A549 (cell line): ENCODE results near the gene VAV3. TPM values are rescaled to one million over a fixed set of nuclear protein-coding genes. Genes with fewer than 3 reads are reported as not detected.
"Not testable (repeated sequence)": the region's sequence is repeated elsewhere in the genome, so short reads cannot be mapped to it uniquely, and the experiment has no call there.

Experiments
- ATAC-seq, 2 experiments: fragments of 200-7000 bp in 1 of 2; fragments of >200 bp in 1 of 2; cut with Nextera tagmentation in 1 of 2; cut with Tn5 transposase in 1 of 2; 3 replicates each; pipeline versions ENCODE4 v1.8.0 to v1.9.1; 2018 to 2020; ENCODE audit warnings: mild to moderate bottlenecking in 1 of 2, moderate library complexity in 1 of 2
- CTCF ChIA-PET: fragments of 300-600 bp; sonication (Branson Sonifier 250); formaldehyde crosslinking; extraction: SDS; loops from one replicate; lab custom pipeline; 2021; ENCODE audit warnings: antibody characterized with exemption, inconsistent platforms; lab: Yijun Ruan, JAX
- POLR2A ChIA-PET: fragments of 350-600 bp; formaldehyde crosslinking; extraction: SDS; loops from one replicate; lab custom pipeline; 2021; ENCODE audit warnings: antibody characterized with exemption, inconsistent platforms; lab: Yijun Ruan, JAX
- DNase-seq, 2 experiments: peaks; one replicate each; pipeline versions ENCODE4 v3.0.0 to v3.0.0-alpha.2; 2011 to 2016; ENCODE audit warnings: low read depth in 1 of 2, low spot score in 1 of 2
- FAIRE-seq: peaks from 2 replicates; lab custom pipeline; 2011; peaks lifted over from hg19 to GRCh38; lab: Jason Lieb, UNC
- H3K27ac ChIP-seq, 2 experiments: fragments of >200 bp; sonication (Bioruptor Twin); formaldehyde crosslinking; 3 replicates each; pipeline ENCODE4 v1.5.1; 2016 to 2017
- H3K4me1 ChIP-seq: fragments of >200 bp; sonication (Bioruptor Twin); formaldehyde crosslinking; 3 replicates; pipeline ENCODE4 v1.6.1; 2016
- H3K4me2 ChIP-seq: fragments of >200 bp; sonication (Bioruptor Twin); formaldehyde crosslinking; 3 replicates; pipeline ENCODE4 v1.6.1; 2016
- H3K4me3 ChIP-seq: fragments of >200 bp; sonication (Bioruptor Twin); formaldehyde crosslinking; 3 replicates; pipeline ENCODE4 v1.5.1; 2016
- H3K9me3 ChIP-seq: fragments of >200 bp; sonication (Bioruptor Twin); formaldehyde crosslinking; 3 replicates; pipeline ENCODE4 v1.6.1; 2016
- FOSL2 ChIP-seq, 2 experiments: fragments of 450-650 bp in 1 of 2; fragments of >200 bp in 1 of 2; sonication (Bioruptor Twin) in 1 of 2; formaldehyde crosslinking; IDR thresholded peaks; 2 replicates each; pipeline versions ENCODE4 v1.5.0 to v1.6.1; 2016 to 2020; ENCODE audit warnings: mild to moderate bottlenecking in 1 of 2, moderate library complexity in 1 of 2
- HDAC2 ChIP-seq: fragments of 200-600 bp; sonication (generic); IDR thresholded peaks from 2 replicates; pipeline ENCODE4 v1.6.1; 2016
- JUN ChIP-seq, 2 experiments: fragments of >200 bp; sonication (Bioruptor Twin); formaldehyde crosslinking; IDR thresholded peaks; 2 replicates in 1 of 2; 3 replicates in 1 of 2; pipeline ENCODE4 v1.6.1; 2016 to 2017
- MAX ChIP-seq: IDR thresholded peaks from 2 replicates; pipeline ENCODE4 v1.6.1; 2012
- MYC ChIP-seq: IDR thresholded peaks from 2 replicates; pipeline ENCODE4 v1.6.1; 2012; ENCODE audit warnings: mild to moderate bottlenecking, inconsistent platforms, low read length, improper control_type of control experiment, borderline replicate concordance
- NR3C1 ChIP-seq: fragments of >200 bp; sonication (Bioruptor Twin); formaldehyde crosslinking; IDR thresholded peaks from 3 replicates; pipeline ENCODE4 v1.6.1; 2017
- PHF8 ChIP-seq: fragments of 200-600 bp; sonication (generic); IDR thresholded peaks from 2 replicates; pipeline ENCODE4 v1.6.1; 2016; ENCODE audit warnings: low read depth, mild to moderate bottlenecking, antibody characterized with exemption, moderate library complexity, borderline replicate concordance
- RAD21 ChIP-seq, 2 experiments: fragments of >200 bp in 1 of 2; sonication (Bioruptor Twin) in 1 of 2; formaldehyde crosslinking in 1 of 2; IDR thresholded peaks in 1 of 2; conservative IDR thresholded peaks in 1 of 2; 2 replicates in 1 of 2; 3 replicates in 1 of 2; pipeline ENCODE4 v1.6.1; 2012 to 2018; ENCODE audit warnings: inconsistent platforms in 1 of 2
- RFX5 ChIP-seq: fragments of 450-650 bp; IDR thresholded peaks from 2 replicates; pipeline ENCODE4 v1.7.1; 2014; ENCODE audit warnings: antibody characterized with exemption, mild to moderate bottlenecking, moderate library complexity
- SREBF2 ChIP-seq: fragments of 450-650 bp; IDR thresholded peaks from 2 replicates; pipeline ENCODE4 v1.6.1; 2014; ENCODE audit warnings: mild to moderate bottlenecking, moderate library complexity
- WGBS: methylation state at CpG from one replicate; pipeline ENCODE4 v1.1.6; 2017; ENCODE audit errors: missing lambda C conversion rate; 5-methylcytosine and 5-hydroxymethylcytosine counted together
- polyA plus RNA-seq, 4 experiments: library from polyadenylated mRNA; depleted of rRNA in 3 of 4; stranded (reverse); fragments of >200 nt; fragmentation: RNase III in 1 of 4; extraction: RNeasy Plus Mini Kit Qiagen cat#74134 plus additional on column Dnase treatment in 1 of 4; gene quantifications; 2 replicates in 3 of 4; 3 replicates in 1 of 4; pipeline ENCODE4 v1.2.3, GENCODE V29; 2011 to 2017
- TF ChIP-seq, protein P1 (sequence below): fragments of >200 bp; sonication (Bioruptor Twin); formaldehyde crosslinking; IDR thresholded peaks from 3 replicates; pipeline ENCODE4 v1.5.1; 2016
- TF ChIP-seq, protein P2 (sequence below): IDR thresholded peaks from 2 replicates; pipeline ENCODE4 v1.6.1; 2012; ENCODE audit warnings: low read depth, borderline replicate concordance

The VAV3 gene
- polyA plus RNA-seq, 2 of the 4 experiments (the other 2 are of a cell fraction): 12.8 to 22.7 TPM

GRCh38 chr1:107653765-107654164 is 311.2 kb downstream of the VAV3 start (continued):
- no peak for TF ChIP-seq SREBF2
- no peak for TF ChIP-seq PHF8
- TF ChIP-seq MAX: no peak
- TF ChIP-seq MYC: no peak
- TF ChIP-seq JUN (IDR thresholded peaks at IDR 0.05): no peak

DNA sequence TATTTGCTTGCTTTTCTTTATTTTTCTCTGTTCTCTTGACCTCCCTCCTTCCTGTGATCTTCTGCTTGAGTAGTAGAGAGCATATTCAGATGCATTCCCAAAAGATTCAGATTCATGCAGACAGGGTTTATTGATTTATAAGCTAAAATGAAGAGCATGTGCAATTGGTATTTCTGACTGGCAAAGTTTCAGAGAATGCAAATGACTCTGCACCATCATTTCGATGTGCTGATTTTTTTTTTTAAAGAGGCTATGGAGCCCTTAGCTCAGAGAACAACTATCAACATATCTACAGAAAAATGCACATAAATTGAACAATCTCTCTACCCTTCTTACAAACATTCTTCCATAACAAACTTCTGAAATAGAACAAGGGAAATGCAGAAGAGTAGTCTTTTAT is 312.0 kb downstream of the VAV3 start:
- FAIRE-seq (no peak), ATAC-seq (no peak), DNase-seq (no peak)
- no peaks in the 10 kb centered on the region for H3K9me3 ChIP-seq
- 40% methylated on average over 1 of the region's 1 CpG for WGBS
- peaks cover 28% of the 10 kb centered on the region for H3K4me1 ChIP-seq
- H3K4me3 ChIP-seq: no peak overlapping the region
- CTCF ChIA-PET: no interaction called here
- H3K27ac ChIP-seq: no peak overlapping the region
- H3K4me2 ChIP-seq: peak overlapping the region; percentile 39; the same call in 2 of the 3 replicates
- TF ChIP-seq, protein P1, sequence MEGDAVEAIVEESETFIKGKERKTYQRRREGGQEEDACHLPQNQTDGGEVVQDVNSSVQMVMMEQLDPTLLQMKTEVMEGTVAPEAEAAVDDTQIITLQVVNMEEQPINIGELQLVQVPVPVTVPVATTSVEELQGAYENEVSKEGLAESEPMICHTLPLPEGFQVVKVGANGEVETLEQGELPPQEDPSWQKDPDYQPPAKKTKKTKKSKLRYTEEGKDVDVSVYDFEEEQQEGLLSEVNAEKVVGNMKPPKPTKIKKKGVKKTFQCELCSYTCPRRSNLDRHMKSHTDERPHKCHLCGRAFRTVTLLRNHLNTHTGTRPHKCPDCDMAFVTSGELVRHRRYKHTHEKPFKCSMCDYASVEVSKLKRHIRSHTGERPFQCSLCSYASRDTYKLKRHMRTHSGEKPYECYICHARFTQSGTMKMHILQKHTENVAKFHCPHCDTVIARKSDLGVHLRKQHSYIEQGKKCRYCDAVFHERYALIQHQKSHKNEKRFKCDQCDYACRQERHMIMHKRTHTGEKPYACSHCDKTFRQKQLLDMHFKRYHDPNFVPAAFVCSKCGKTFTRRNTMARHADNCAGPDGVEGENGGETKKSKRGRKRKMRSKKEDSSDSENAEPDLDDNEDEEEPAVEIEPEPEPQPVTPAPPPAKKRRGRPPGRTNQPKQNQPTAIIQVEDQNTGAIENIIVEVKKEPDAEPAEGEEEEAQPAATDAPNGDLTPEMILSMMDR: no peak
- POLR2A ChIA-PET: no interaction called here

GRCh38 chr1:107650825-107651224 is 314.2 kb downstream of the VAV3 start:
- H3K9me3 ChIP-seq, ATAC-seq, FAIRE-seq, POLR2A ChIA-PET, DNase-seq, H3K4me3 ChIP-seq, H3K4me2 ChIP-seq, H3K27ac ChIP-seq, CTCF ChIA-PET: not testable (repeated sequence)
- peaks cover 34% of the 10 kb centered on the region for H3K4me1 ChIP-seq
- WGBS: 91% methylated on average over 2 of the region's 2 CpGs

- no peak for DNase-seq
- H3K27ac ChIP-seq: no peak overlapping the region
- CTCF ChIA-PET: no interaction called here
- ATAC-seq: no peak
- H3K4me2 ChIP-seq: 0 out of 3 replicates have a peak overlapping the region, but pooled peaks have one; percentile 11
- POLR2A ChIA-PET: no interaction called here
- no peak for TF ChIP-seq RAD21 (conservative IDR thresholded peaks at IDR 0.05 in 1 of 2, IDR thresholded peaks at IDR 0.05 in 1 of 2)
- no peak for TF ChIP-seq RFX5
- TF ChIP-seq, protein P2, sequence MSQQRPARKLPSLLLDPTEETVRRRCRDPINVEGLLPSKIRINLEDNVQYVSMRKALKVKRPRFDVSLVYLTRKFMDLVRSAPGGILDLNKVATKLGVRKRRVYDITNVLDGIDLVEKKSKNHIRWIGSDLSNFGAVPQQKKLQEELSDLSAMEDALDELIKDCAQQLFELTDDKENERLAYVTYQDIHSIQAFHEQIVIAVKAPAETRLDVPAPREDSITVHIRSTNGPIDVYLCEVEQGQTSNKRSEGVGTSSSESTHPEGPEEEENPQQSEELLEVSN: no peak
- no peak for FAIRE-seq
- H3K9me3 ChIP-seq: no peaks in the 10 kb centered on the region
- H3K4me3 ChIP-seq: no peak overlapping the region
- peaks cover 39% of the 10 kb centered on the region for H3K4me1 ChIP-seq
- WGBS: 78% methylated on average over 3 of the region's 3 CpGs
These were observed 316.0 kb downstream of the VAV3 start for GRCh38 chr1:107649023-107649422.

GRCh38 chr1:107648071-107648470 is 316.9 kb downstream of the VAV3 start:
- Histone ChIP-seq H3K4me1 (peaks cover 37% of the 10 kb centered on the region), H3K27ac (no peak overlapping the region), H3K4me3 (no peak overlapping the region), H3K9me3 (no peaks in the 10 kb centered on the region), H3K4me2 (peak overlapping the region; percentile 10; the same call in 2 of the 3 replicates)
- ATAC-seq: peak; percentile 53 to 74; a peak in 1 of 6 replicates
- no peak for TF ChIP-seq HDAC2
- no peak for TF ChIP-seq FOSL2 (IDR thresholded peaks at IDR 0.05)
- peak; percentile 39 for TF ChIP-seq FOSL2 (CRISPR knock-in tag; IDR thresholded peaks at IDR 0.05)
- no peak for TF ChIP-seq NR3C1
- no peak for FAIRE-seq
- DNase-seq: peak in 1 of 2 experiments; percentile 15
- ChIA-PET POLR2A (no interaction called here), CTCF (no interaction called here)
